ENCODE results near the gene TM9SF1. TPM values are rescaled to one million over a fixed set of nuclear protein-coding genes. Genes with fewer than 3 reads are reported as not detected.

TM9SF1 gene
- total and polyA plus RNA-seq, 10 of the 15 experiments (the other 5 are each of a cell fraction or from before 2014, with no cell fraction given) = 7.2 to 39.2 (median 17.6) TPM

DNA sequence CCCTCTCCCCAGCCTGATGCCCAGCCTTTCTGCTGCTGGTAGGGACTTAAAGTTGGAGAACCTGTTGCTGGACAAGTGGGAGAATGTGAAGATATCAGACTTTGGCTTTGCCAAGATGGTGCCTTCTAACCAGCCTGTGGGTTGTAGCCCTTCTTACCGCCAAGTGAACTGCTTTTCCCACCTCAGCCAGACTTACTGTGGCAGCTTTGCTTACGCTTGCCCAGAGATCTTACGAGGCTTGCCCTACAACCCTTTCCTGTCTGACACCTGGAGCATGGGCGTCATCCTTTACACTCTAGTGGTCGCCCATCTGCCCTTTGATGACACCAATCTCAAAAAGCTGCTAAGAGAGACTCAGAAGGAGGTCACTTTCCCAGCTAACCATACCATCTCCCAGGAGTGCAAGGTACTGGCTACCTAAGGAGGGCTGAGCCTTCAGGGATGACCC, 11.9 kb upstream of the TM9SF1 start:
- Histone ChIP-seq H4K20me1 (ENCODE audit: control insufficient read depth, insufficient read depth) (0 out of 2 replicates have a peak, but pooled peaks cover 3% of the 10 kb centered on the region), H3K27me3 (replicated peaks in 1 of 2; ENCODE audit: control insufficient read depth in 2 of 2, insufficient read depth in 2 of 2, low read length in 1 of 2) (no peaks in the 10 kb centered on the region), H3K9ac (ENCODE audit: control insufficient read depth, insufficient read depth, low read length) (no peak overlapping the region), H3K36me3 (ENCODE audit: control insufficient read depth in 2 of 2, insufficient read depth in 2 of 2, low read length in 1 of 2) (peaks cover 3 to 36% of the 10 kb centered on the region in 2 experiments; a peak in 3 of 4 replicates), H3K4me2 (ENCODE audit: control insufficient read depth, insufficient read depth) (no peak overlapping the region), H3K27ac (ENCODE audit: control insufficient read depth, insufficient read depth) (no peak overlapping the region), H3K9me3 (replicated peaks; ENCODE audit: control insufficient read depth, insufficient read depth, low read length) (peaks cover 3% of the 10 kb centered on the region; the same call in 2 of the 3 replicates), H3K4me1 (ENCODE audit: control insufficient read depth, insufficient read depth, low read length) (peaks cover 3% of the 10 kb centered on the region), H2AFZ (ENCODE audit: control insufficient read depth, low read depth, low read length) (no peak overlapping the region), H3K4me3 (no peak overlapping the region), H3K79me2 (ENCODE audit: control insufficient read depth, insufficient read depth, low read length) (peaks cover 10% of the 10 kb centered on the region)
- CTCF ChIA-PET = interaction anchor here (1.1 kb wide), 1 partner anchor 171 kb away, joined by 3 read pairs; no protein-coding TSS in a partner anchor
- POLR2A ChIA-PET = interaction anchor here (0.6 to 1.6 kb wide), 4 partner anchors 11 to 59 kb away, joined by 3 to 11 read pairs (median 4); partner anchors contain the start of genes RNF31 and TM9SF1
- no peak for FAIRE-seq
- RAD21 ChIA-PET (ENCODE audit: unreplicated experiment) = no interaction called here
- no peak; the same call in 2 of the 3 replicates for ATAC-seq
- SMC1A ChIA-PET (ENCODE audit: uncharacterized antibody, unreplicated experiment) = no interaction called here
- 88% methylated on average over 5 of the region's 5 CpGs for WGBS (ENCODE audit: insufficient coverage, insufficient replicate concordance, low lambda C conversion rate, missing lambda C conversion rate)
- in situ Hi-C loops (cut with MboI) (no loop called here), intact Hi-C loops (cut with micrococcal nuclease; ENCODE audit: unreplicated experiment) (no loop called here)
- no peak for TF ChIP-seq ATF7 (IDR thresholded peaks at IDR 0.05; ENCODE audit: low read depth)
- no peak for TF ChIP-seq LARP7 (IDR thresholded peaks at IDR 0.05)
- TF ChIP-seq, protein P1, sequence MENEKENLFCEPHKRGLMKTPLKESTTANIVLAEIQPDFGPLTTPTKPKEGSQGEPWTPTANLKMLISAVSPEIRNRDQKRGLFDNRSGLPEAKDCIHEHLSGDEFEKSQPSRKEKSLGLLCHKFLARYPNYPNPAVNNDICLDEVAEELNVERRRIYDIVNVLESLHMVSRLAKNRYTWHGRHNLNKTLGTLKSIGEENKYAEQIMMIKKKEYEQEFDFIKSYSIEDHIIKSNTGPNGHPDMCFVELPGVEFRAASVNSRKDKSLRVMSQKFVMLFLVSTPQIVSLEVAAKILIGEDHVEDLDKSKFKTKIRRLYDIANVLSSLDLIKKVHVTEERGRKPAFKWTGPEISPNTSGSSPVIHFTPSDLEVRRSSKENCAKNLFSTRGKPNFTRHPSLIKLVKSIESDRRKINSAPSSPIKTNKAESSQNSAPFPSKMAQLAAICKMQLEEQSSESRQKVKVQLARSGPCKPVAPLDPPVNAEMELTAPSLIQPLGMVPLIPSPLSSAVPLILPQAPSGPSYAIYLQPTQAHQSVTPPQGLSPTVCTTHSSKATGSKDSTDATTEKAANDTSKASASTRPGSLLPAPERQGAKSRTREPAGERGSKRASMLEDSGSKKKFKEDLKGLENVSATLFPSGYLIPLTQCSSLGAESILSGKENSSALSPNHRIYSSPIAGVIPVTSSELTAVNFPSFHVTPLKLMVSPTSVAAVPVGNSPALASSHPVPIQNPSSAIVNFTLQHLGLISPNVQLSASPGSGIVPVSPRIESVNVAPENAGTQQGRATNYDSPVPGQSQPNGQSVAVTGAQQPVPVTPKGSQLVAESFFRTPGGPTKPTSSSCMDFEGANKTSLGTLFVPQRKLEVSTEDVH (IDR thresholded peaks at IDR 0.05; ENCODE audit: low read depth, partially characterized antibody) = no peak
- no peak for TF ChIP-seq PAX8 (IDR thresholded peaks at IDR 0.05)
- TF ChIP-seq MYB (IDR thresholded peaks at IDR 0.05; ENCODE audit: borderline replicate concordance, low read depth, low read length) = no peak
- no peak for TF ChIP-seq NFIC (IDR thresholded peaks at IDR 0.05; ENCODE audit: low read depth, low read length)
- no peak for TF ChIP-seq SIN3A (IDR thresholded peaks at IDR 0.05; ENCODE audit: low read depth, low read length)
- no TSS peak for BruUV-seq (replicated peaks)
- no peak for DNase-seq (ENCODE audit: low read depth, low spot score)

Measured in GM12878 (cell line).